HL-60 (cell line): ENCODE measurements around the gene MOCS3.
"Not testable (repeated sequence)": the region's sequence is repeated elsewhere in the genome, so short reads cannot be mapped to it uniquely, and the experiment has no call there.

ENCODE experiments used
- DNase-seq, 2 experiments: peaks; one replicate each; pipeline ENCODE4 v3.0.0-alpha.2; 2010 to 2020; ENCODE audit warnings: low read depth in 1 of 2, low spot score in 1 of 2
- H3K27ac ChIP-seq: fragments of 250-450 bp; sonication (Bioruptor Pico); replicated peaks from 2 replicates; pipeline ENCODE4 v1.5.1; 2020; ENCODE audit warnings: mild to moderate bottlenecking, moderate library complexity
- H3K27me3 ChIP-seq: fragments of 250-450 bp; sonication (Bioruptor Pico); 2 replicates; pipeline ENCODE4 v1.5.1; 2021; ENCODE audit warnings: mild to moderate bottlenecking, moderate library complexity; ENCODE audit not compliant: insufficient read depth, poor library complexity, severe bottlenecking
- H3K4me3 ChIP-seq: replicated peaks from 2 replicates; pipeline ENCODE4 v1.5.1; 2011; ENCODE audit warnings: mild to moderate bottlenecking, control low read depth, low read length; ENCODE audit not compliant: insufficient read depth
- CTCF ChIP-seq: IDR thresholded peaks from one replicate; pipeline ENCODE4 v1.5.1; 2011; ENCODE audit warnings: low read length, control low read depth, inconsistent platforms; ENCODE audit not compliant: insufficient read depth
- GABPA ChIP-seq: IDR thresholded peaks from 2 replicates; pipeline ENCODE4 v1.6.1; 2012; ENCODE audit warnings: low read depth
- POLR2AphosphoS5 ChIP-seq: IDR thresholded peaks from 2 replicates; pipeline ENCODE4 v1.6.1; 2012; ENCODE audit warnings: low read depth
- REST ChIP-seq: IDR thresholded peaks from 2 replicates; pipeline ENCODE4 v1.6.1; 2012; ENCODE audit warnings: low read depth; ENCODE audit not compliant: insufficient replicate concordance
- SPI1 ChIP-seq: IDR thresholded peaks from 2 replicates; pipeline ENCODE4 v1.6.1; 2012; ENCODE audit warnings: low read depth, mild to moderate bottlenecking, borderline replicate concordance

Gene MOCS3

GRCh38 chr20:50969912-50970311 lies 11.3 kb downstream of the MOCS3 start:
- TF ChIP-seq SPI1 (no peak), CTCF (no peak), GABPA (no peak), REST (no peak), POLR2AphosphoS5 (no peak)
- Histone ChIP-seq H3K4me3 (no peak overlapping the region), H3K27ac (no peak overlapping the region), H3K27me3 (no peaks in the 10 kb centered on the region)
- DNase-seq, result no peak

- TF ChIP-seq POLR2AphosphoS5 (no peak), GABPA (no peak), SPI1 (no peak), CTCF (no peak), REST (no peak)
- Histone ChIP-seq H3K27me3 (no peaks in the 10 kb centered on the region), H3K4me3 (no peak overlapping the region)
Observed at GRCh38 chr20:50975701-50976330, 17.2 kb downstream of the MOCS3 start.

GRCh38 chr20:50977066-50978021 lies 18.7 kb downstream of the MOCS3 start:
- H3K27me3 ChIP-seq, result no peaks in the 10 kb centered on the region
- H3K27ac ChIP-seq, result no peak overlapping the region
- no peak overlapping the region for H3K4me3 ChIP-seq
- no peak for DNase-seq
- TF ChIP-seq REST, result no peak
- no peak for TF ChIP-seq POLR2AphosphoS5

More at GRCh38 chr20:50975701-50976330, 17.2 kb downstream of the MOCS3 start:
- DNase-seq, result no peak
- no peak overlapping the region for H3K27ac ChIP-seq

GRCh38 chr20:50978533-50978932 lies 19.9 kb downstream of the MOCS3 start:
- H3K27ac ChIP-seq, DNase-seq, H3K27me3 ChIP-seq, H3K4me3 ChIP-seq: not testable (repeated sequence)
